Measurements from ENCODE around the gene TUBA1C. TPM values are rescaled to one million over a fixed set of nuclear protein-coding genes. Genes with fewer than 3 reads are reported as not detected.

TUBA1C gene
- 196 and 466 TPM in 2 replicates for total RNA-seq

- TF ChIP-seq CTCF (IDR thresholded peaks at IDR 0.05; ENCODE audit: insufficient read depth, low read length, severe bottlenecking), result peak; percentile 2
- Histone ChIP-seq H3K36me3 (ENCODE audit: control insufficient read depth, insufficient read depth, low read length) (peaks cover 15% of the 10 kb centered on the region), H3K4me3 (ENCODE audit: low read depth, low read length) (peak within 1 kb of the TSS; percentile 99), H3K27me3 (ENCODE audit: control insufficient read depth, insufficient read depth, low read length) (no peaks in the 10 kb centered on the region)
- no peak for FAIRE-seq
- peak; percentile 86 for DNase-seq (ENCODE audit: low read depth)
Observed at GRCh38 chr12:49264873-49265792, at the start of gene TUBA1C. Gene TUBA1C (plus strand): TSS chr12:49265082. CDS start chr12:49265182, 100 bp downstream.

DNA sequence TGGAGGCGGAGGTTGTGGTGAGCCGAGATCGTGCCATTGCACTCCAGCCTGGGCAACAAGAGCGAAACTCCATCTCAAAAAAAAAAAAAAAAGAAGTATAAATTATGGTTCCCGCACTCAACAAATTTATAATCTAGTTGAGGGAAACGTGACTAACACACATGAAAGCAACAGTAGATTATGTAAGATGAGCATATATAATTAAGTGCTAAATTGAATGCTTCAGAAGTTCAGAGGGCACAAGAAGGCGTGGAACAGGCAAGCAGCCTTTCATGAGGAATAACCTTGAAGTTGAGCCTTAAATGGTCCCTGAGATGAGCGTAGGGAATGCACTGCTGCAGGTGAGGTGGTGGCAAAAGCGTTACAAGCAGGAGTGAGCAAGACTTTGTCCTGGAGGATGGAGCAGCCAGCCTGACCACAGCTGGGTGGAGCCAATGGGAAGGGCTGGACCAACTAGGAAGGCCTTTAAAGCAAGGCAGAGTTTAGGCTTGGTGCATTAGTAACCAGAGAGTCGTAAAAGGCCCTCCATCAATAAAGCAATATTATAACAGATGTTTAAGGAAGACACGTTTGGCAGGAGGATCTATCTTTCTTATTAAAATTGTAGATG lies 45.4 kb upstream of the TUBA1C start:
- FAIRE-seq (no peak), DNase-seq (ENCODE audit: low read depth) (no peak)
- no peak for TF ChIP-seq CTCF (IDR thresholded peaks at IDR 0.05; ENCODE audit: insufficient read depth, low read length, severe bottlenecking)
- H3K4me3 ChIP-seq (ENCODE audit: low read depth, low read length), result no peak overlapping the region
- H3K27me3 ChIP-seq (ENCODE audit: control insufficient read depth, insufficient read depth, low read length), result no peaks in the 10 kb centered on the region
- no peaks in the 10 kb centered on the region for H3K36me3 ChIP-seq (ENCODE audit: control insufficient read depth, insufficient read depth, low read length)

DNA sequence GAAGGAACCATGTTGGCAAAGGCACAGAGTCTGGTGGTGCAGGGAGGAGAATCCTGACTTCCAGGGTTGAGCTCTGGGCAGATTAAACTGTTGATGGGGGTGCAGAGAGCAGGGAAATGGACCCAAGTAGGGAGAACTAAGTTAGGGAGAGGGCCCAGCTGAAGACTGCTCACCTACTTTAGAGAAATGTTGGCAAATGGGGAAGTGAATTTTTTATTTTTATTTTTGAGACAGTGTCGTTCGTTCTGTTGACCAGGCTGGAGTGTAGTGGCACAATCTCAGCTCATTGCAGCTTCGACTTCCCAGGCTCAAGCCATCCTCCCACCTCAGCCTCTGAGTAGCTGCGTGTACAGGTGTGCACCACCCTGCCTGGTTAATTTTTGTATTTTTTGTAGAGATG lies 43.9 kb upstream of the TUBA1C start:
- H3K36me3 ChIP-seq (ENCODE audit: control insufficient read depth, insufficient read depth, low read length), result no peaks in the 10 kb centered on the region
- DNase-seq (ENCODE audit: low read depth) (no peak), FAIRE-seq (no peak)
- H3K27me3 ChIP-seq (ENCODE audit: control insufficient read depth, insufficient read depth, low read length), result no peaks in the 10 kb centered on the region
- no peak overlapping the region for H3K4me3 ChIP-seq (ENCODE audit: low read depth, low read length)
- TF ChIP-seq CTCF (IDR thresholded peaks at IDR 0.05; ENCODE audit: insufficient read depth, low read length, severe bottlenecking), result no peak

GRCh38 chr12:49223122-49223521 lies 41.8 kb upstream of the TUBA1C start:
- no peak for FAIRE-seq
- no peaks in the 10 kb centered on the region for H3K27me3 ChIP-seq (ENCODE audit: control insufficient read depth, insufficient read depth, low read length)
- H3K4me3 ChIP-seq (ENCODE audit: low read depth, low read length), result no peak overlapping the region
- no peak for DNase-seq (ENCODE audit: low read depth)
- no peaks in the 10 kb centered on the region for H3K36me3 ChIP-seq (ENCODE audit: control insufficient read depth, insufficient read depth, low read length)
- TF ChIP-seq CTCF (IDR thresholded peaks at IDR 0.05; ENCODE audit: insufficient read depth, low read length, severe bottlenecking), result no peak

DNA sequence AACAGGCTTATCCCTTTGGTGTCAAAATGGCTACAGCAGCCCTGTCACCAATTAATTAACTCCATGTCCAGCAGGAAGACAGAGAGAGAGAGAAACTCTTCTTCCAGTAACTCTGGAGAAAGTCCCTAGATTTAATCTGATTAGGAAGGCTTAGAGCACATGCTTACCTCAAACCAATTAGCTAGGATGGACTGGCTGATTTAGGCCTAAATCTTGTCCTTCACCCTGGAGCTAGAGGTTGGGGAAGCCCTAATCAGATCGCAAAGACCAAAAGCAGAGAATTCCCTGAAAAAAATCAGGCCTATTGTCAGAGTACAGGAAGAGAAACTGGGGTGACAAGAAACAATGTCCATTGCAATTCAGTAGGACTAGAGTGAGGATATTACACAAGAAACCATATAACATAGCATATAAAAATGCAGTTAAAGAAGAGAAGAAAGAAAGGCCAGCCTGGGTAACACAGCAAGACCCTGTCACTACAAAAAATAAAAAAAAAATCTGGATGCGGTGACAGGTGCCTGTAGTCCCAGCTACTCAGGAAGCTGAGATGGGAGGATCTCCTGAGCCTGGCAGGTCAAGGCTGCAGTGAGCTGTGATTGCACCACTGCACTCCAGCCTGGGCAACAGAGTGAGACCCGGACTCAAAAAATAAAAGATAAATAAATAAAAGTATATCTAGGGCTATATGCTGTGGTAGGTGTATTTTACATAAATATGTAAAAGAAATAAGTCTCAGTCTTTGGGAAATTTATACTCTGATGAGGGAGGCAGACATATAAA lies 41.1 kb upstream of the TUBA1C start:
- FAIRE-seq (no peak), DNase-seq (ENCODE audit: low read depth) (no peak)
- Histone ChIP-seq H3K36me3 (ENCODE audit: control insufficient read depth, insufficient read depth, low read length) (no peaks in the 10 kb centered on the region), H3K27me3 (ENCODE audit: control insufficient read depth, insufficient read depth, low read length) (no peaks in the 10 kb centered on the region), H3K4me3 (ENCODE audit: low read depth, low read length) (no peak overlapping the region)
- no peak for TF ChIP-seq CTCF (IDR thresholded peaks at IDR 0.05; ENCODE audit: insufficient read depth, low read length, severe bottlenecking)
